HEK293 (cell line): ENCODE data around the gene OCLN.

Experiments
- AEBP2 ChIP-seq: fragments of 450-650 bp; formaldehyde crosslinking; IDR thresholded peaks from 2 replicates; pipeline ENCODE4 v1.5.1; 2016; ENCODE audit warnings: missing biosample characterization, missing genetic modification characterization, borderline replicate concordance
- BCL11A ChIP-seq: fragments of 450-650 bp; formaldehyde crosslinking; IDR thresholded peaks from 2 replicates; pipeline ENCODE4 v1.5.1; 2016; ENCODE audit warnings: low read depth, missing biosample characterization, missing genetic modification characterization
- KLF1 ChIP-seq: fragments of 450-650 bp; formaldehyde crosslinking; IDR thresholded peaks from 2 replicates; pipeline ENCODE4 v1.5.1; 2016; ENCODE audit warnings: missing biosample characterization, missing genetic modification characterization
- PRDM10 ChIP-seq: fragments of 450-650 bp; formaldehyde crosslinking; IDR thresholded peaks from 2 replicates; pipeline ENCODE4 v1.5.1; 2016; ENCODE audit warnings: missing biosample characterization, missing genetic modification characterization
- PRDM2 ChIP-seq: fragments of 450-650 bp; formaldehyde crosslinking; IDR thresholded peaks from 2 replicates; pipeline ENCODE4 v1.5.1; 2016; ENCODE audit warnings: missing biosample characterization, missing genetic modification characterization, borderline replicate concordance
- PRDM6 ChIP-seq: fragments of 450-650 bp; formaldehyde crosslinking; IDR thresholded peaks from 2 replicates; pipeline ENCODE4 v1.5.1; 2017; ENCODE audit warnings: missing biosample characterization, missing genetic modification characterization
- YY2 ChIP-seq: fragments of 450-650 bp; formaldehyde crosslinking; IDR thresholded peaks from 2 replicates; pipeline ENCODE4 v1.5.1; 2016; ENCODE audit warnings: missing biosample characterization, missing genetic modification characterization
- ZNF112 ChIP-seq: fragments of 450-650 bp; formaldehyde crosslinking; IDR thresholded peaks from 2 replicates; pipeline ENCODE4 v1.5.0; 2017; ENCODE audit warnings: missing biosample characterization, missing genetic modification characterization
- ZNF140 ChIP-seq: fragments of 450-650 bp; formaldehyde crosslinking; IDR thresholded peaks from 2 replicates; pipeline ENCODE4 v1.5.1; 2016; ENCODE audit warnings: missing biosample characterization, missing genetic modification characterization
- ZNF169 ChIP-seq: fragments of 450-650 bp; formaldehyde crosslinking; IDR thresholded peaks from 2 replicates; pipeline ENCODE4 v1.5.1; 2016; ENCODE audit warnings: missing biosample characterization, missing genetic modification characterization
- ZNF174 ChIP-seq: fragments of 450-650 bp; formaldehyde crosslinking; IDR thresholded peaks from 2 replicates; pipeline ENCODE4 v1.5.0; 2017; ENCODE audit warnings: missing biosample characterization, mild to moderate bottlenecking, missing genetic modification characterization
- ZNF211 ChIP-seq: fragments of 450-650 bp; formaldehyde crosslinking; IDR thresholded peaks from 2 replicates; pipeline ENCODE4 v1.5.1; 2016; ENCODE audit warnings: low read depth, missing biosample characterization, missing genetic modification characterization
- ZNF221 ChIP-seq: fragments of 450-650 bp; formaldehyde crosslinking; IDR thresholded peaks from 2 replicates; pipeline ENCODE4 v1.5.1; 2017; ENCODE audit warnings: missing biosample characterization, missing genetic modification characterization, borderline replicate concordance
- ZNF239 ChIP-seq: fragments of 450-650 bp; formaldehyde crosslinking; IDR thresholded peaks from 2 replicates; pipeline ENCODE4 v1.5.1; 2016; ENCODE audit warnings: missing biosample characterization, missing genetic modification characterization
- ZNF302 ChIP-seq: fragments of 450-650 bp; formaldehyde crosslinking; IDR thresholded peaks from 2 replicates; pipeline ENCODE4 v1.5.1; 2016; ENCODE audit warnings: missing biosample characterization, missing genetic modification characterization, low read depth
- ZNF530 ChIP-seq: fragments of 450-650 bp; formaldehyde crosslinking; IDR thresholded peaks from 2 replicates; pipeline ENCODE4 v1.5.1; 2016; ENCODE audit warnings: low read depth, missing biosample characterization, missing genetic modification characterization
- ZNF571 ChIP-seq: fragments of 450-650 bp; formaldehyde crosslinking; IDR thresholded peaks from 2 replicates; pipeline ENCODE4 v1.5.0; 2017; ENCODE audit warnings: missing biosample characterization, missing genetic modification characterization
- ZNF585B ChIP-seq: fragments of 450-650 bp; formaldehyde crosslinking; IDR thresholded peaks from 2 replicates; pipeline ENCODE4 v1.5.1; 2016; ENCODE audit warnings: missing biosample characterization, missing genetic modification characterization
- ZNF629 ChIP-seq: fragments of 450-650 bp; formaldehyde crosslinking; IDR thresholded peaks from 2 replicates; pipeline ENCODE4 v1.5.1; 2017; ENCODE audit warnings: missing biosample characterization, missing genetic modification characterization
- ZNF792 ChIP-seq: fragments of 450-650 bp; formaldehyde crosslinking; IDR thresholded peaks from 2 replicates; pipeline ENCODE4 v1.5.1; 2016; ENCODE audit warnings: missing biosample characterization, missing genetic modification characterization
- TF ChIP-seq, protein P1 (sequence below): fragments of 450-650 bp; formaldehyde crosslinking; IDR thresholded peaks from 2 replicates; pipeline ENCODE4 v1.5.1; 2016; ENCODE audit warnings: missing biosample characterization, missing genetic modification characterization
- TF ChIP-seq, protein P2 (sequence below): IDR thresholded peaks from 2 replicates; pipeline ENCODE4 v1.6.1; 2011; ENCODE audit warnings: mild to moderate bottlenecking, low read depth, low read length, borderline replicate concordance
- TF ChIP-seq, protein P3 (sequence below): fragments of 450-650 bp; formaldehyde crosslinking; IDR thresholded peaks from 2 replicates; pipeline ENCODE4 v1.5.1; 2016; ENCODE audit warnings: missing biosample characterization, missing genetic modification characterization

OCLN gene

DNA sequence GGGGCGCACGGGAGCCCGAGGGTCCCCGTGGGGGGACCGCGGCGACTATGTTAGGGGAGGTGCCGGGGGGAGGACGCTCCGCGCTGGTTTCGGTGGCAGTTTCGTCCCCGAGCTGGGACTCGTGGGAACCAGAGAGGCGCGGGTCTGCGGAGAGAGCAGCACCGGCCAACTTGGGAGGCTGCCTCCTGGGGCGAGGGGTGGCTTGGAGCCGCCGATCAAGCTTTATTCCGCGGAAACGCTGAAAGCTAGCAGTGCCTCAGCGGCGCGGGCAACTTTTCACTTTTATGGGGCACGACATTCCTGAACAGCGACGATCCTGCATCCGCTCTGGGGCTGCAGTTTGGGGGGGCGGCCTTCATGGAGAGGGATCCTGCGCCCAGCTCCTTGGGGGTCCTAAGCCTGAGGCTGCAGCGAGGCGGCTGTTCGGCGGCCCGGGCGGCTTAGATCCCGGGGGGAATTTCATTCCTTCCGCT is 369 bp downstream of the OCLN start (continued):
- TF ChIP-seq PRDM2 (tag by site-specific recombination), result no peak
- no peak for TF ChIP-seq ZNF169
- no peak for TF ChIP-seq ZNF140 (tag by site-specific recombination)
- TF ChIP-seq ZNF174 (tag by site-specific recombination), result no peak
- no peak for TF ChIP-seq ZNF302
- TF ChIP-seq, protein P1, sequence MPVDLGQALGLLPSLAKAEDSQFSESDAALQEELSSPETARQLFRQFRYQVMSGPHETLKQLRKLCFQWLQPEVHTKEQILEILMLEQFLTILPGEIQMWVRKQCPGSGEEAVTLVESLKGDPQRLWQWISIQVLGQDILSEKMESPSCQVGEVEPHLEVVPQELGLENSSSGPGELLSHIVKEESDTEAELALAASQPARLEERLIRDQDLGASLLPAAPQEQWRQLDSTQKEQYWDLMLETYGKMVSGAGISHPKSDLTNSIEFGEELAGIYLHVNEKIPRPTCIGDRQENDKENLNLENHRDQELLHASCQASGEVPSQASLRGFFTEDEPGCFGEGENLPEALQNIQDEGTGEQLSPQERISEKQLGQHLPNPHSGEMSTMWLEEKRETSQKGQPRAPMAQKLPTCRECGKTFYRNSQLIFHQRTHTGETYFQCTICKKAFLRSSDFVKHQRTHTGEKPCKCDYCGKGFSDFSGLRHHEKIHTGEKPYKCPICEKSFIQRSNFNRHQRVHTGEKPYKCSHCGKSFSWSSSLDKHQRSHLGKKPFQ (tag by site-specific recombination), result no peak
- TF ChIP-seq ZNF585B (tag by site-specific recombination), result no peak
- TF ChIP-seq YY2 (tag by site-specific recombination), result no peak
- TF ChIP-seq ZNF571 (tag by site-specific recombination), result no peak
- no peak for TF ChIP-seq ZNF211
- TF ChIP-seq ZNF221 (tag by site-specific recombination), result no peak
- TF ChIP-seq ZNF530 (tag by site-specific recombination), result no peak
- TF ChIP-seq, protein P2, sequence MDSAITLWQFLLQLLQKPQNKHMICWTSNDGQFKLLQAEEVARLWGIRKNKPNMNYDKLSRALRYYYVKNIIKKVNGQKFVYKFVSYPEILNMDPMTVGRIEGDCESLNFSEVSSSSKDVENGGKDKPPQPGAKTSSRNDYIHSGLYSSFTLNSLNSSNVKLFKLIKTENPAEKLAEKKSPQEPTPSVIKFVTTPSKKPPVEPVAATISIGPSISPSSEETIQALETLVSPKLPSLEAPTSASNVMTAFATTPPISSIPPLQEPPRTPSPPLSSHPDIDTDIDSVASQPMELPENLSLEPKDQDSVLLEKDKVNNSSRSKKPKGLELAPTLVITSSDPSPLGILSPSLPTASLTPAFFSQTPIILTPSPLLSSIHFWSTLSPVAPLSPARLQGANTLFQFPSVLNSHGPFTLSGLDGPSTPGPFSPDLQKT, result no peak
- TF ChIP-seq BCL11A (tag by site-specific recombination), result no peak
- TF ChIP-seq PRDM10 (tag by site-specific recombination), result 0 out of 2 replicates have a peak, but pooled peaks have one; percentile 4
- no peak for TF ChIP-seq ZNF239 (tag by site-specific recombination)
- TF ChIP-seq ZNF792 (tag by site-specific recombination), result no peak
- TF ChIP-seq PRDM6 (tag by site-specific recombination), result no peak
- TF ChIP-seq AEBP2 (tag by site-specific recombination), result no peak
- no peak for TF ChIP-seq ZNF112 (tag by site-specific recombination)
- TF ChIP-seq ZNF629, result no peak
- TF ChIP-seq, protein P3, sequence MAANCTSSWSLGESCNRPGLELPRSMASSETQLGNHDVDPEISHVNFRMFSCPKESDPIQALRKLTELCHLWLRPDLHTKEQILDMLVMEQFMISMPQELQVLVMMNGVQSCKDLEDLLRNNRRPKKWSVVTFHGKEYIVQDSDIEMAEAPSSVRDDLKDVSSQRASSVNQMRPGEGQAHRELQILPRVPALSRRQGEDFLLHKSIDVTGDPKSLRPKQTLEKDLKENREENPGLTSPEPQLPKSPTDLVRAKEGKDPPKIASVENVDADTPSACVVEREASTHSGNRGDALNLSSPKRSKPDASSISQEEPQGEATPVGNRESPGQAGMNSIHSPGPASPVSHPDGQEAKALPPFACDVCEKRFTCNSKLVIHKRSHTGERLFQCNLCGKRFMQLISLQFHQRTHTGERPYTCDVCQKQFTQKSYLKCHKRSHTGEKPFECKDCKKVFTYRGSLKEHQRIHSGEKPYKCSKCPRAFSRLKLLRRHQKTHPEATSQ (tag by site-specific recombination), result peak; percentile 10; the same call in 1 of the 2 replicates
- TF ChIP-seq KLF1 (tag by site-specific recombination), result no peak
